ENCODE measurements around the gene OR2A5.

Gene OR2A5

DNA sequence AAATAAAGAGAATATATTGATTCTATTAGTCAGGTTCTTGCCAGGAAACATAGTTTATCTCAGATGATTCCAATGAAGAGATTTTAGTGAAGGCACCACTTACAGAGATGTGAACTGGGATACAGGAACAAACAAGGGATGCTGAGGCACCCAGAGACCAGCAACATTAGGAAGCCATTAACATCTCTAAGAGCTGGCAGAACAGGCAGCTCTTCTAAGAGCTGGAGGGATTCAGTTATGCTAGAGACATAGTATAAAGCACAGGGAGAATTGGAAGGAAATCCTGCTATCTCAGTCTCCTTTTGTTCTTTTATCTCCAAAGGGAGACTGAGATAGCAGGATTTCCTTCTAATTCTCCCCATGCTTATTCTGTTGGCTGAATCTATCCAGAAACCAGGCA lies 26.6 kb upstream of the OR2A5 start:
- in situ Hi-C loops (cut with HindIII; ENCODE audit: low sequenced_read_pairs): no loop called here
- TF ChIP-seq, protein P1, sequence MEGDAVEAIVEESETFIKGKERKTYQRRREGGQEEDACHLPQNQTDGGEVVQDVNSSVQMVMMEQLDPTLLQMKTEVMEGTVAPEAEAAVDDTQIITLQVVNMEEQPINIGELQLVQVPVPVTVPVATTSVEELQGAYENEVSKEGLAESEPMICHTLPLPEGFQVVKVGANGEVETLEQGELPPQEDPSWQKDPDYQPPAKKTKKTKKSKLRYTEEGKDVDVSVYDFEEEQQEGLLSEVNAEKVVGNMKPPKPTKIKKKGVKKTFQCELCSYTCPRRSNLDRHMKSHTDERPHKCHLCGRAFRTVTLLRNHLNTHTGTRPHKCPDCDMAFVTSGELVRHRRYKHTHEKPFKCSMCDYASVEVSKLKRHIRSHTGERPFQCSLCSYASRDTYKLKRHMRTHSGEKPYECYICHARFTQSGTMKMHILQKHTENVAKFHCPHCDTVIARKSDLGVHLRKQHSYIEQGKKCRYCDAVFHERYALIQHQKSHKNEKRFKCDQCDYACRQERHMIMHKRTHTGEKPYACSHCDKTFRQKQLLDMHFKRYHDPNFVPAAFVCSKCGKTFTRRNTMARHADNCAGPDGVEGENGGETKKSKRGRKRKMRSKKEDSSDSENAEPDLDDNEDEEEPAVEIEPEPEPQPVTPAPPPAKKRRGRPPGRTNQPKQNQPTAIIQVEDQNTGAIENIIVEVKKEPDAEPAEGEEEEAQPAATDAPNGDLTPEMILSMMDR (IDR thresholded peaks at IDR 0.05; ENCODE audit: low read depth, low read length, missing control alignments): no peak
- no peak for DNase-seq (ENCODE audit: low read depth)

DNA sequence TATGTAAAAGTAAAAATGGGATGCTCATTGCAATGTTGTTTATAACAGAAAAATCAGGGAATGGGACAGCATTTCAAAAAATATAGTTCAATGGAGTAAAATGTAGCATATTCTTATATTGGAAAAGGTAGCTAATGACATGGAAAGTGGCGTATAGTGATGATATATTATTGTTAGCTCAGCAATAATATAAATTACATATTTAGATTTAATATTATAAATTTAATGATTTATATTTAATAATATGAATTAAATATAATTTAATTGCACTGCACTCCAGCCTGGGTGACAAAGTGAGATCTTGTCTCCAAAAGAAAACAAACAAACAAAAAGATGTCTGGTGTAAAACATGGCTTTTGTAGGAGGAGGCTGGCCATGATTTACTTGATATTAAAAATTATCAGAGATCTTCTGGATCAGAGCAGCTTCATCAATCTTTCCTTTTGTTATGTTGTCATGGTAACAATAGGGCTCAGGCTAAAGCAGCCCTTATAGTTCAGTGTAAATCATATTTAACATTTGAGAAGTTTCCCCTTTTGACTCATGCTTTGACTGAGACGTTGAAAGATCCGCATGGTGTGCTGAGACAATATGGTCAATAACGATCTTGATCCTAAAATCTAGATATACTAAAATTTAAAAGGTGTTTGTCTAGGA lies 25.4 kb upstream of the OR2A5 start:
- in situ Hi-C loops (cut with HindIII; ENCODE audit: low sequenced_read_pairs): no loop called here
- no peak for DNase-seq (ENCODE audit: low read depth)
- no peak overlapping the region for H3K4me3 ChIP-seq (ENCODE audit: low read depth, low read length)
- TF ChIP-seq, protein P1 (IDR thresholded peaks at IDR 0.05; ENCODE audit: low read depth, low read length, missing control alignments): no peak

More for the DNA sequence above, 26.6 kb upstream of the OR2A5 start:
- no peak overlapping the region for H3K4me3 ChIP-seq (ENCODE audit: low read depth, low read length)

DNA sequence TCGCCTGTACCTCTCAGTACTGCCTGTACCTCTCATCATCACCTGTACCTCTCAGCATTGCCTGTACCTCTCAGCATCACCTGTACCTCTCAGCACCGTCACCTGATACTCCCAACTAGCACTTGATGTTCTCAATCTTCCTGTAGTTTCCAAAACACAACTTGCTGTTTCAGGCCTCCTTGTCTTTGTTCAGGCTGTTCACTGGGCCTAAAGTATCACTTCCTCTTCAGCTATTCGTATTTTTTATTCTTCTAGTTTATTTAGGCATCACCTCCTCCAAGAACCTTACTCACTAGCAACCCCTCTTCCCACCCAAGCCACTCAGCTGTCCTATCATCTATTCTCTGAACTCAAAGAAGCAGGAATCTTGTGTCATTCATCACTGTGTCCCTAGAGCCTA lies 24.5 kb upstream of the OR2A5 start:
- H3K4me3 ChIP-seq (ENCODE audit: low read depth, low read length): no peak overlapping the region
- DNase-seq (ENCODE audit: low read depth): no peak
- in situ Hi-C loops (cut with HindIII; ENCODE audit: low sequenced_read_pairs): no loop called here
- TF ChIP-seq, protein P1 (IDR thresholded peaks at IDR 0.05; ENCODE audit: low read depth, low read length, missing control alignments): no peak

DNA sequence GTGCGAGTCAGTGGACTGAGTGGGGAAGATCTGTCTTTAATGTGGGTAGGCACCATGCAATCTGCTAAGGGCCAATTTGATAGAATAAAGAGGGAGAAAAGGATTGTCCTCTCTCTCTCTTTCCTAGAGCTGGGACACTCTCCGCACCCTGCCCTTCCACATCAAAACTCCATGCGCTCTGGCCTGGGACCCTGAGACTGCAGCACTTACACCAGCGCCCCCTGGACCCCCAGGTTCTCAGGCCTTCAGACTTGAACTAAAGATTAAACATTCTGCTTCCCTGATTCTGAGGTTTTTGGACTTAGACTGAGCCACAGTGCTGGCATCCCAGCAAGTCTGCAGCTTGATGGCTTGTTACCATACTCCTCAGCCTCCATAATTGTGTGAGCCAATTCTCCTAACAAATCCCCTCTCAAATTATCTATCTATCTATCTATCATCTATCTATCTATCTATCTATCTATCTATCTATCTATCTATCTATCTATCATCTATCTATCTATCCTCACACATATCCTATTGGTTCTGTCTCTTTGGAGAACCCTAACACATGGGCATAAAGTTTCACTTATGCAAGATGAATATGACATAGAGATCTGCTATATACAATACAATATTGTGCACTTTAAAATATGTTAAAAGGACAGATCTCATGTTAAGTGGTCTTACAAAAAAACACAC lies 22.4 kb upstream of the OR2A5 start:
- H3K4me3 ChIP-seq (ENCODE audit: low read depth, low read length): no peak overlapping the region
- TF ChIP-seq, protein P1 (IDR thresholded peaks at IDR 0.05; ENCODE audit: low read depth, low read length, missing control alignments): no peak
- DNase-seq (ENCODE audit: low read depth): no peak
- in situ Hi-C loops (cut with HindIII; ENCODE audit: low sequenced_read_pairs): no loop called here

DNA sequence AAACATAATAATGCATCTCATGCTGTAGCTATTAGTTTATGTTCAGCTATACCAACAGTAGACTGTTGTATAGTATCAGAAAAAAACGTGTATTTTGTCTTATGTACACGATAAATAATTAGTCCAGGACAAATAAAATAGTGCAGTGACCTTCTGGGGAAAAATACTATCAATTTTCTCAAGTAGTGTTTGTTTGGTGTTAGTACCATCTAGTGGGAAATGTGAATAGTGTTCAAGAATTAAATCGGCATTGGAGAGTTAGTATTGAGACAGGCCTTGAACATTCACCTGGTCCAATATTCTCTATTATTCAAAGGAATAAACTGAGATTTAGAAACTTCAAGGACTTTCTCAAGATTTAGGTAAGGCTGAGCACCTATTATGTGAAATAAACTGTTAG lies 21.7 kb upstream of the OR2A5 start:
- in situ Hi-C loops (cut with HindIII; ENCODE audit: low sequenced_read_pairs): no loop called here
- peak; percentile 35 for DNase-seq (ENCODE audit: low read depth)
- TF ChIP-seq, protein P1 (IDR thresholded peaks at IDR 0.05; ENCODE audit: low read depth, low read length, missing control alignments): no peak
- no peak overlapping the region for H3K4me3 ChIP-seq (ENCODE audit: low read depth, low read length)

DNA sequence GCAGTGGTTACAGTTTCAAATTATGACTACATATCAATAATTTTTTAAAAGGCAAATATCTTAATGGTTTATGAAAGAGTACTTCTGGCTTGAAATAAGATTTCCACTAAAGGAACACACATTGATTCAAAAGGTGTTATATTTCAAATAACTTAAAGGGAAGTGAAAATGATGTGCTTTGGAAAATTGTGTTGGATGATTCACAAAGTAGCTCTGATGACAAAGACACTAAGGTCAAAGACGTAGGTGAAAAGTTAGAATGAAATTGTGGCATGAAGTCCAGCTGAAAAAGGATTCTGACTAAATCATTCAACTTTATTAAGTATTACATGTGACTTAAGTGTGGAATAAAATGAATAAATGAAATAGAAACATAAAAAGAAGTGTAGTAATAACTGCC lies 20.8 kb upstream of the OR2A5 start:
- TF ChIP-seq, protein P1 (IDR thresholded peaks at IDR 0.05; ENCODE audit: low read depth, low read length, missing control alignments): no peak
- in situ Hi-C loops (cut with HindIII; ENCODE audit: low sequenced_read_pairs): no loop called here
- DNase-seq (ENCODE audit: low read depth): no peak
- H3K4me3 ChIP-seq (ENCODE audit: low read depth, low read length): no peak overlapping the region

All from astrocyte of the cerebellum (primary cell).